Uterus (tissue), 2 donors: Measurements from ENCODE around the gene RICTOR.

Experiments
- CTCF ChIP-seq, 4 experiments: fragments of 200-600 bp in 2 of 4; fragments of 450-650 bp in 2 of 4; sonication (generic) in 2 of 4; IDR thresholded peaks; one replicate each; pipeline ENCODE4 v1.5.1; 2016 to 2019; ENCODE audit warnings: antibody characterized with exemption in 4 of 4, mild to moderate bottlenecking in 2 of 4, moderate library complexity in 1 of 4
- POLR2A ChIP-seq, 2 donors: fragments of 450-650 bp; IDR thresholded peaks; one replicate each; pipeline ENCODE4 v1.6.1; 2016; ENCODE audit warnings: antibody characterized with exemption in 2 of 2, mild to moderate bottlenecking in 1 of 2, moderate library complexity in 1 of 2

DNA sequence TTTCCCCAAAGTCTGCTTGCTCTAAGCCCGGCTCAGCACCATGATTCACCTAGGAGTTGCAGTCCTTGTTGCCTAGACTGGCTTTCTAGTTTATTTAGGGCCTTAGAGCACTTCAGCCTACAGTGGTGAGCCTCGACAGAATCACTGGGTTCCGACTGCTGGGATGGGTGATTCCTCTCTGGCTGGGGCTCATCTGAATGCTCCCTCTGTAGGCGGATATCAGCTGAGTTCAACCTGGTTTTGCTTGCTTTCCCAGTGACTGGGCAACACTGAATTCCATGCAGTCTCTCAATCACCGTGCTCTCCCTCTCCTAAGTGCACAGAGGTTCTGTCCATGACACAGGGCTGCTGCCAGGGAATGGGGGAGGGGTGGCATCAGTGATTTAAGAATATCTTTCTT is 174.3 kb downstream of the RICTOR start:
- TF ChIP-seq CTCF (IDR thresholded peaks at IDR 0.05) (no peak), POLR2A (IDR thresholded peaks at IDR 0.05) (no peak)
